HEK293T (cell line): ENCODE results near the gene ZDHHC8.

Source experiments
- ARNT ChIP-seq: fragments of 450-650 bp; IDR thresholded peaks from 2 replicates; pipeline ENCODE4 v1.6.1; 2017; ENCODE audit warnings: mild to moderate bottlenecking
- BHLHE40 ChIP-seq: fragments of 450-650 bp; IDR thresholded peaks from 2 replicates; pipeline ENCODE4 v1.6.1; 2016; ENCODE audit warnings: mild to moderate bottlenecking, moderate library complexity, borderline replicate concordance
- CTBP1 ChIP-seq: fragments of 450-650 bp; IDR thresholded peaks from 2 replicates; pipeline ENCODE4 v1.6.1; 2016; ENCODE audit warnings: borderline replicate concordance
- ELF4 ChIP-seq: fragments of 450-650 bp; IDR thresholded peaks from 2 replicates; pipeline ENCODE4 v1.6.1; 2017; ENCODE audit warnings: antibody characterized with exemption
- FOXA1 ChIP-seq: fragments of 450-650 bp; IDR thresholded peaks from 2 replicates; pipeline ENCODE4 v1.6.1; 2016; ENCODE audit warnings: mild to moderate bottlenecking
- FOXK2 ChIP-seq: fragments of 450-650 bp; IDR thresholded peaks from 2 replicates; pipeline ENCODE4 v1.6.1; 2016; ENCODE audit warnings: mild to moderate bottlenecking
- FOXM1 ChIP-seq: fragments of 450-650 bp; IDR thresholded peaks from 2 replicates; pipeline ENCODE4 v1.6.1; 2017; ENCODE audit warnings: mild to moderate bottlenecking, borderline replicate concordance
- HDGF ChIP-seq: fragments of 450-650 bp; IDR thresholded peaks from 2 replicates; pipeline ENCODE4 v1.6.1; 2017; ENCODE audit warnings: antibody characterized with exemption, borderline replicate concordance
- L3MBTL2 ChIP-seq: fragments of 450-650 bp; conservative IDR thresholded peaks from 2 replicates; pipeline ENCODE4 v1.6.1; 2016; ENCODE audit warnings: mild to moderate bottlenecking
- NFRKB ChIP-seq: fragments of 450-650 bp; IDR thresholded peaks from 2 replicates; pipeline ENCODE4 v1.6.1; 2016; ENCODE audit warnings: mild to moderate bottlenecking, moderate library complexity
- SP1 ChIP-seq: fragments of 450-650 bp; IDR thresholded peaks from 2 replicates; pipeline ENCODE4 v1.6.1; 2017
- SUZ12 ChIP-seq: fragments of 450-650 bp; IDR thresholded peaks from 2 replicates; pipeline ENCODE4 v1.6.1; 2016; ENCODE audit warnings: mild to moderate bottlenecking
- ZNF384 ChIP-seq: fragments of 450-650 bp; IDR thresholded peaks from 2 replicates; pipeline ENCODE4 v1.6.1; 2016

DNA sequence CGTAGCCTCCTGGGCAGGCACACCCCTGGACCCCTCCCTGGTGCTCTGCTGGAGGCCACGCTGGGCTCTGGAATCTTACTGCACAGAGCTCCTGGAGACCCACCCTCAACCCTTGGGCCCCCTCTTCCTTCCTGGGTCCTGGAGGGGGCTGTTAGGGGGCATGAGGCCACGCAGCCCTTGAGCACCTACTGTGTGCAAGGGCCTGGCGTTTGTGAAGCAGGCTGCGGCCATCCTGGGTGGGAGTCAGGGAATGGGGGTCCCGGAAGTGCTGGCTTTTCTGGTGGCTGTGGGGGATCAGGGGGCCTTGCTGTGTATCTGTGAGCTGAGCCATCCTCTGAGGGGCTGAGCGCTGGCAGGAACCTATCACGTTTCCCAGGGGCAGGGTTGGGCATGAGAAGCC lies 60.2 kb downstream of the ZDHHC8 start:
- TF ChIP-seq FOXA1: no peak
- no peak for TF ChIP-seq ELF4
- TF ChIP-seq SP1: no peak
- TF ChIP-seq CTBP1: no peak
- no peak for TF ChIP-seq SUZ12
- TF ChIP-seq ARNT: no peak
- TF ChIP-seq BHLHE40: no peak
- no peak for TF ChIP-seq FOXM1
- TF ChIP-seq FOXK2: no peak
- TF ChIP-seq HDGF: no peak
- TF ChIP-seq ZNF384: no peak
- TF ChIP-seq L3MBTL2: no peak
- TF ChIP-seq NFRKB: no peak
